OCI-LY1 (cell line): Measurements from ENCODE around the gene CYB561A3.

Experiments used
- H2AFZ ChIP-seq: fragments of 200-600 bp; sonication (generic), shearing (Covaris generic); 2 replicates; pipeline ENCODE4 v1.6.0; 2014; ENCODE audit warnings: antibody characterized with exemption, mild to moderate bottlenecking, low read length
- H3F3A ChIP-seq: fragments of 200-600 bp; sonication (generic), shearing (Covaris generic); 2 replicates; pipeline ENCODE4 v1.6.0; 2014; ENCODE audit warnings: mild to moderate bottlenecking, antibody characterized with exemption, low read length, moderate library complexity; ENCODE audit not compliant: insufficient read depth
- H3K27ac ChIP-seq: fragments of 200-600 bp; sonication (generic); 2 replicates; pipeline ENCODE4 v1.5.1; 2014; ENCODE audit warnings: low read length, mixed run types, mild to moderate bottlenecking, low read depth; ENCODE audit not compliant: poor library complexity, severe bottlenecking
- H3K27me3 ChIP-seq: fragments of 200-600 bp; sonication (generic); 2 replicates; pipeline ENCODE4 v1.6.0; 2014; ENCODE audit warnings: antibody characterized with exemption, mild to moderate bottlenecking, low read length, moderate library complexity; ENCODE audit not compliant: insufficient read depth
- H3K36me3 ChIP-seq: fragments of 200-600 bp; sonication (generic); 2 replicates; pipeline ENCODE4 v1.6.1; 2014; ENCODE audit warnings: mild to moderate bottlenecking, antibody characterized with exemption, low read length, moderate library complexity, mixed read lengths; ENCODE audit not compliant: insufficient read depth
- H3K4me1 ChIP-seq: fragments of 200-600 bp; sonication (generic); 2 replicates; pipeline ENCODE4 v1.5.1; 2014; ENCODE audit warnings: mild to moderate bottlenecking, low read length, moderate library complexity; ENCODE audit not compliant: insufficient read depth, severe bottlenecking
- H3K4me2 ChIP-seq: fragments of 200-600 bp; sonication (generic), shearing (Covaris generic); 2 replicates; pipeline ENCODE4 v1.6.1; 2014; ENCODE audit warnings: low read length
- H3K4me3 ChIP-seq: fragments of 200-600 bp; sonication (generic); 2 replicates; pipeline ENCODE4 v1.5.1; 2014; ENCODE audit warnings: low read length, low read depth, mild to moderate bottlenecking, mixed read lengths; ENCODE audit not compliant: poor library complexity, severe bottlenecking
- H3K79me2 ChIP-seq: fragments of 200-600 bp; shearing (Covaris generic); 2 replicates; pipeline ENCODE4 v1.6.1; 2016; ENCODE audit warnings: mixed run types, low read length, mixed read lengths; ENCODE audit not compliant: insufficient read depth
- H3K9ac ChIP-seq: fragments of 200-600 bp; sonication (generic), shearing (Covaris generic); 2 replicates; pipeline ENCODE4 v1.6.1; 2014; ENCODE audit warnings: mild to moderate bottlenecking, low read length, mixed read lengths
- H3K9me2 ChIP-seq: fragments of 200-600 bp; sonication (generic), shearing (Covaris generic); 2 replicates; pipeline ENCODE4 v1.6.1; 2014; ENCODE audit warnings: low read depth, mild to moderate bottlenecking, low read length, mixed read lengths
- H3K9me3 ChIP-seq: fragments of 200-600 bp; shearing (Covaris generic); 2 replicates; pipeline ENCODE4 v1.6.1; 2014; ENCODE audit warnings: low read length, mixed read lengths
- H4K20me1 ChIP-seq: fragments of 200-600 bp; sonication (generic), shearing (Covaris generic); 2 replicates; pipeline ENCODE4 v1.6.0; 2016; ENCODE audit warnings: mild to moderate bottlenecking, low read length; ENCODE audit not compliant: insufficient read depth
- CTCF ChIP-seq: fragments of 200-600 bp; sonication (generic), shearing (Covaris generic); IDR thresholded peaks from 2 replicates; pipeline ENCODE4 v1.5.1; 2017; ENCODE audit warnings: mild to moderate bottlenecking, antibody characterized with exemption, low read length, moderate library complexity, mixed read lengths
- EZH2 ChIP-seq: fragments of 200-600 bp; sonication (generic), shearing (Covaris generic); IDR thresholded peaks from 2 replicates; pipeline ENCODE4 v1.8.0; 2017; ENCODE audit warnings: borderline replicate concordance, mixed run types, mild to moderate bottlenecking, antibody characterized with exemption, low read length, moderate library complexity, mixed read lengths

Gene CYB561A3

GRCh38 chr11:61354208-61354607 is 7.5 kb downstream of the CYB561A3 start:
- Histone ChIP-seq H3K9me3 (no peaks in the 10 kb centered on the region), H3F3A (peaks cover 10% of the 10 kb centered on the region), H2AFZ (no peak overlapping the region), H3K4me2 (peak overlapping the region; percentile 37; the same call in 1 of the 2 replicates), H3K27me3 (no peaks in the 10 kb centered on the region), H3K27ac (peak overlapping the region; percentile 99), H4K20me1 (no peaks in the 10 kb centered on the region), H3K36me3 (peaks cover 63% of the 10 kb centered on the region), H3K79me2 (no peaks in the 10 kb centered on the region), H3K9ac (peak overlapping the region; percentile 5; the same call in 1 of the 2 replicates), H3K4me1 (peaks cover 58% of the 10 kb centered on the region), H3K4me3 (peak overlapping the region; percentile 60), H3K9me2 (no peaks in the 10 kb centered on the region)
- no peak for TF ChIP-seq EZH2
- TF ChIP-seq CTCF = no peak

- H2AFZ ChIP-seq = no peak overlapping the region
- H3F3A ChIP-seq = peaks cover 9% of the 10 kb centered on the region
- peak overlapping the region; percentile 37; the same call in 1 of the 2 replicates for H3K4me2 ChIP-seq
- TF ChIP-seq EZH2 = no peak
- no peak for TF ChIP-seq CTCF
- H3K9ac ChIP-seq = peak overlapping the region; percentile 5; the same call in 1 of the 2 replicates
- no peaks in the 10 kb centered on the region for H3K79me2 ChIP-seq
- no peaks in the 10 kb centered on the region for H4K20me1 ChIP-seq
- no peaks in the 10 kb centered on the region for H3K9me3 ChIP-seq
- H3K4me1 ChIP-seq = peaks cover 50% of the 10 kb centered on the region
- no peaks in the 10 kb centered on the region for H3K9me2 ChIP-seq
- no peaks in the 10 kb centered on the region for H3K27me3 ChIP-seq
- H3K4me3 ChIP-seq = peak overlapping the region; percentile 60
- peak overlapping the region; percentile 99 for H3K27ac ChIP-seq
- peaks cover 71% of the 10 kb centered on the region for H3K36me3 ChIP-seq
Observed at GRCh38 chr11:61353131-61354067, 8.3 kb downstream of the CYB561A3 start.

GRCh38 chr11:61352038-61352437 is 9.6 kb downstream of the CYB561A3 start:
- Histone ChIP-seq H3K4me3 (no peak overlapping the region), H3F3A (no peaks in the 10 kb centered on the region; the same call in 1 of the 2 replicates), H3K4me1 (peaks cover 36% of the 10 kb centered on the region), H3K9me2 (no peaks in the 10 kb centered on the region), H4K20me1 (no peaks in the 10 kb centered on the region), H3K9me3 (no peaks in the 10 kb centered on the region), H3K9ac (no peak overlapping the region), H2AFZ (no peak overlapping the region), H3K79me2 (no peaks in the 10 kb centered on the region), H3K36me3 (peaks cover 85% of the 10 kb centered on the region), H3K27me3 (no peaks in the 10 kb centered on the region), H3K4me2 (no peak overlapping the region), H3K27ac (no peak overlapping the region)
- no peak for TF ChIP-seq CTCF
- TF ChIP-seq EZH2 = no peak
